NCI-H1048 (cell line): ENCODE measurements around the gene IGF2BP2.
"Not testable (repeated sequence)": the region's sequence is repeated elsewhere in the genome, so short reads cannot be mapped to it uniquely, and the experiment has no call there.

Experiments used
- DNase-seq: peaks from one replicate; lab custom pipeline; 2025; lab: John Stamatoyannopoulos, UW

IGF2BP2 gene

DNA sequence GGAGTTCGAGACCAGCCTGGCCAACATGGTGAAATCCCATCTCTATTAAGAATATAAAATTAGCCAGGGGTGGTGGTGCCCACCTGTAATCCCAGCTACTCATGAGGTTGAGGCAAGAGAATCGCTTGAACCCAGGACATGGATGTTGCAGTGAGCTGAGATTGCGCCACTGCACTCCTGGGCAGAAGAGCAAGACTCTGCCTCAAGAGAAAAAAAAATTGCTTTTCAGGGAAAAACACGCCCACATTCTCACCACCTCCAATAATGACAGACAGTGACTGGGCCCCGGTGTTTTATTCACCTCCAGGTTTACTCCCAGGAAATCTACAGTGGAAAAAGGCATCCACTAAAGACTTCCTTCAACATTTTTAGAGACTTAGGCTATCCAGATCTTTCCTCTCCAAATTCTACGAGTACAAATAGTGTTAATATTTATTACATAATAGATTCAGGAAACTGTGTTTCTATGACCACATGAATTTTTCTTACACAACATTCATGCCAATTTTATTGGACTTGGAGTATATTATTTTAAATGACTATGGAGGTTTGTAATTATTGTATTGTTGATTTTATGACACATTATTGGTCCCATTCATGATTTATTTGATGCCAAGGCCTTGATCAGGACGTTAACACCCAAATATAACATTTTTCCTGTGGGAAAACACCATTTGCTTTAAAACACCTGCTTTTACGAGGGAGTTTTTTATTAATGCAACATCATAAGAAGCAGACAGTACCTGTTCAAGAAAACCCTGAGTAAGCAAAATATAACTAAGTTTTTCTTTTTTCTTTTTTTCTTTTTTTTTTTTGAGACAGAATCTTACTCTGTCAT, 26.6 kb downstream of the IGF2BP2 start:
- no peak for DNase-seq

DNA sequence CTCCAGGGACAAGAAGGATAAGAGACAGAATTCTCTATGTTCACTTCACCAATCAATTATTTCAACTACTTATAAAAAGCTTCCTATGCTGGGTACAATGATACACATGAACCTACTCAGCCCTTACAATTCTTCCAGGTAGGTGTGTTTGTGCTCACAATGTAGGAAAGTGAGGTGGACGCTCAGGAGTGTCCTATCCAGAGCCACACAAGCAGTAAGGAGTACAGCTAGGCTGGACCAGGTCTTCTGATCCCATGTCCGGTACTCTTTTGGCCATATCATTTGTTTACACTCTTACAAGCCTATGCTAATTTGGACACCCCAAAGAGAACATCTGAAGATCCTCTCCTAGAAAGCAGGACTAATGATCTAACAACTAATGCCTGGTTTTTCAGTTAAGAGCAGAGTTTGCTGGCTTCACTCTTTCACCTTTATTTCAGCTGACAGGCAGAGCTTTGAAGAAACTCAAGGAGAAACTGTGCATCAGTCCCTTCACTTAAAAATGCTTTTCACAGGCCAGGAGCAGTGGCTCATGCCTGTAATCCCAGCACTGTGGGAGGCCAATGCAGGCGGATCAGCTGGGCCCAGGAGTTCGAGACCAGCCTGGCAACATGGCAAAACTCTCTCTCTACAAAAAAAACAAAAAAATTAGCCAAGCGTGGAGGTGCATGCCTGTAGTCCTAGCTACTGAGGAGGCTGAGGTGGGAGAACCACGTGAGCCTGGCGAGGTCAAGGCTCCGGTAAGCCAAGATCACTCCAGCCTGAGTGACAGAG, 27.5 kb downstream of the IGF2BP2 start:
- DNase-seq = no peak

- no peak for DNase-seq
Observed at GRCh38 chr3:185796431-185797107, 28.3 kb downstream of the IGF2BP2 start.

DNA sequence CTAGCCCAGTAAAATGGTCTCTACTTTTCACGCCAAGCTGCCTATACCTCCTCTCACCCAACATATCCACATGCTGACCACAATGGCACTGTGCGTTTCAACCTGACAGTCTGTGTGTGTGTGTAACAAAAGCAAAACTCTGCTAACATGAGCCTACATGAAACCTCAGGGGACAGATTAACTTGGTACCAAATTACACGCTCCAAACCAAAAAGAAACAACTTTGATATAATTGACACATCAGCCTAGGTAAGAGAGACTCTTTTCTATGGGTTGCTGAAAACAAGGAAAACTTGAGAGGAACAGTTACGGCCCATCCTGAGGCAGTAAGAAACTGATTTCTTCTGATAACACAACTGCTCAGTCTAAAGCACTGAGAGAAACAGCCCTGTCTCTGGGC, 31.5 kb downstream of the IGF2BP2 start:
- DNase-seq = no peak

DNA sequence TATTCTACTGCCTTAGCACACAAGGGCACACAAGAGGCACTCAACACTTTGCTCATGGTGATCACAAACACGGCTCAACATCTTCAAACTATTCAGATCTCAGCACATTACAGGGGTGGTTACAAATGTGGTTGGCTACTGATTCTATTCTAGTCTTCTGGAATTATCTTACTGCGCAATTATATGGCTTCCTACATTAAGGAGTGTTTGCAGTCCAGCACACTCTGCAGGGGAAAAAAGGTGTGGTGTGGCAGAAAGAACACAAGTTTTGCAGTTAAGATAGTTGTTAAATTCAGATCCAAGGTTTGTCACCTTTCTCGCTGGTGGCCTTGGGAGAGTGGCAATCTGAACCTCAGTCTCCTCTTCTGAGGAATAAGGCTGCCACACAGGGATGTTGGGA, 31.9 kb downstream of the IGF2BP2 start:
- DNase-seq = no peak

DNA sequence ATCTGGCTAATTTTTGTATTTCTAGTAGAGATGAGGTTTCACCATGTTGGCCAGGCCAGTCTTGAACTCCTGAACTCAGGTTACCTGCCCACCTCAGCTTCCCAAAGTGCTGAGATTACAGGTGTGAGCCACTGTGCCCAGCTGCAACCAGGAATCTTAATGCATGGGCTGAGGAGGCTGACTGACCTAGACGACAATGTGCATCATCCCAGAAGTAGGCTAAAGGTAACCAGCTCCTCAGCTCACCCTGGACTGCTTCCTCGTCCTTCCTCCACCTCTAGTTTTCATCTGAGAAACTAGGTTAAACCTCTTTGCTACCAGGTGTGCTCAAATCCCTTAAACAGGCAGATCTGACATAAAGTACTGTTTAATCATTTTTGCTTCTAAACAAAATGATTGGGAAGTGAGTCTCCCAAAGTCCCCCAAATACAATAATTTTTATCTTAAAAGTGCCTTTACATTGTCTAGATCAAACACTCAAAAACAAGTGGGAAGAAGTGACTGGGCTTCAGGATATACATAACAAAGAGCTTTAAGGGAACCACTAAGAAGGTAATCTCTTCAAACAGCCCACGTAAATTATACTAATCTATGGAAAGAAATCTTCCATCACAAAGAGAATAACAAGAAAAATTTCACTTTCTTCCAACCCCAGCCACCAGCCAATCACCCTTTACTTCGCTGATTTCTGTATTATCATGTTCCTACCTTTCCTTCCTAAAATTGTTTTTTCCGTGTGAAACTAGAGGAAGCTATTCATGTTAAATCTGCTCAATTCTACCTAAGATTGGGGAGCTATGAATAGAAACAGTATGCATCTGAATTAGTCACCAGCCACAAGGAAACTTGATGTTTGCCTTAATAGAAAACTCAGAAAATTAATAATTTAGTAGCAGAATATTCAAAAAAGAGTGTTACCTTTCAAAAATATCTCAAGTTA, 34.7 kb downstream of the IGF2BP2 start:
- no peak for DNase-seq

GRCh38 chr3:185789134-185789533, 35.7 kb downstream of the IGF2BP2 start:
- no peak for DNase-seq

DNA sequence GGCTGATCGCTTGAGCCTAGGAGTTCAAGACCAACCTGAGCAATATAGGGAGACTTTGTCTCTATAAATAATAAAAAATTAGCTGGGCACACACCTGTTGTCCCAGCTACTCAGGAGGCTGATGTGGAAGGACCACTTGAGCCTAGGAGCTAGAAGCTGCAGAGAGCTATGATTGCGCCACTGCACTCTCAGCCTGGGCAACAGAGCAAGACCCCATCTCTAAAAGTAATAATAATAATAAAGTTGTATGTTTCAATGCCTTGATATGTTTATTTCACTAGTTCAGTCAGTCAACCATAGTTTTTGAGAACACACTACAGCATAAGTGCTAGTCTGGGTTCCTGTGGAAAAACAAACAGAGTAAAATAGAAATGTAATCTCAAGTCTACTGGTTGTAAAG, 36.5 kb downstream of the IGF2BP2 start:
- DNase-seq = no peak

- DNase-seq = no peak
Observed at GRCh38 chr3:185786956-185787877, 37.6 kb downstream of the IGF2BP2 start.

DNA sequence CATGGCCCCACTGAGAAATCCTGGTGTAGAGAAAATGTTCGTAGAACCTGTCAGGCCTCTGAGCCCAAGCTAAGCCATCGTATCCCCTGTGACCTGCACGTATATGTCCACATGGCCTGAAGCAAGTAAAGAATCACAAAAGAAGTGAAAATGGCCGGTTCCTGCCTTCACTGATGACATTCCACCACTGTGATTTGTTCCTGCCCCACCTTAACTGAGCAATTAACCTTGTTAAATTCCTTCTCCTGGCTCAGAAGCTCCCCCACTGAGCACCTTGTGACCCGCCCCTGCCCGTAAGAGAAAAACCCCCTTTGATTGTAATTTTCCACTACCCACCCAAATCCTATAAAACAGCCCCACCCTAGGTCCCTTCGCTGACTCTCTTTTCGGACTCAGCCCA, 38.6 kb downstream of the IGF2BP2 start:
- DNase-seq = not testable (repeated sequence)

- DNase-seq = no peak
Observed at GRCh38 chr3:185784317-185784716, 40.5 kb downstream of the IGF2BP2 start.

DNA sequence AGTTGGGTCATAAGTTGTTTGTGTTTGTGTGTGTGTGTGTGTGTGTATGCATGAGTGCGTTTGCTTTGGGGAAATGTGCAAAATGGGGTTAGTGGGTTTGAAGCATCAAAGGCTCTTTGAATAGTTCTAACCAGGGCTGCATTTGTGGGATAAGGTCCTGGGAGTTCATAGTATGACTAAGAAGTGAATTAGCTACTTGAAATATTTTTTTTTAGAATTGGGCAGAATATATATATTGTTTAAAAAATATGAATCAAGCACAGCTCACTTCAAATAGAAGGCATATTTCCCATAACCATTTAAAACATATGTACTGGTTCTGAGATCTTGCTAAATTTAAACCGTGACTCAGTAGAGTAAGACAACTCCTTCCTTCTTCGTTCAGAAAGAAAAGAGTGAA, 43.1 kb downstream of the IGF2BP2 start:
- DNase-seq = no peak

DNA sequence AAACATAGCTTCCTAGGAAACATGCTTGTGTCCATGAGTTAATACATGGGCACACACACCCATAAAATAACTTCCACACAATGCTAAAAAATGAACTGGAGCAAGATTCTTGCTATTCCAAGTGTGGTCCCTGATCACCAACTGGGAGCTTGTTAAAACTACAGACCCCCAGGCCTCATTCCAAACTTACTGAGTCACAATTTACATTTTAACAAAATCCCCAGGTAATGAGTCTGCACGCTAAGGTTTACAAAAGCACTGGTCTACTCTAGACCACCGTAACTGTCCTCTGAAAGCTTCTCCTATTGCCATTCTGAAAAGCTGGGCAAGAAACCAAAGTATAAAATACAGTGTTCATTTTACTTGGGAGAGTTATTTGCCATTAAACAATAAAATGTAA, 45.4 kb downstream of the IGF2BP2 start:
- DNase-seq = no peak

DNA sequence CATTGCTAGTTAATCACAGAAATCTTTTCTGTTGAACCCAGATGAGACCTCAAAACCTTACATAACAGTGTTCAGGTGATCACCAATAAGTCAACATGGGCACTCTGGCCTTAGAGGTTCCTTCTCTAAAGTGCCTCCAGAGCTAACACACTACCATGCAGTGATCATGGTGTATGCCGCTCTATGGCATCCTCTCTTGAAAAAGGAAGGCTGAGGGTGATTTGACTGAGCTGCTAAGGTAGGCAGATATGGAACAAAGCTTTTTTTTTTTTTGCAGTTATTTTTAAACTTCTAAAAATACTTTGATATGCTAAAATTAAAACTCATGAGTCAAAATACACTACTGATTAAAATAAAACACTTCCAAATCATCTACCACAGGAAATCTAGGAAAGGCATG, 46.0 kb downstream of the IGF2BP2 start:
- DNase-seq = no peak

DNA sequence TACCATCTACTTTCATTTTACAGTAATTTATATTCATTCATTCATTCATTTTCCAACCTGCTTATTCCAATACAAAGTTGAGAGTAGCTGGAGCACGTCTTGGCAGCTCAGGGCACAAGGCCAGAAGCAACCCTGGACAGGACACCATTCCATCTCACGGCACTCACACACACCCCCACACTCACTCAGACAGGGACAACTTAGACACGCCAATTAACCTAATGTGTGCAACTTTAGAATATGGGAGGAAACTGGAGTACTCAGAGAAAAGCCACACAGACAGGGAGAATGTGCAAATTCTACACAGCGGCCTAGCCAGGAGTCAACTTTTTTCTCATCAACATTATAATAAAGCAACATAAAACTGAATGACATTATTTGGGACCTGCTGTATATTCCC, 46.7 kb downstream of the IGF2BP2 start:
- DNase-seq = no peak

- DNase-seq = no peak
Observed at GRCh38 chr3:185770109-185770508, 54.7 kb downstream of the IGF2BP2 start.

DNA sequence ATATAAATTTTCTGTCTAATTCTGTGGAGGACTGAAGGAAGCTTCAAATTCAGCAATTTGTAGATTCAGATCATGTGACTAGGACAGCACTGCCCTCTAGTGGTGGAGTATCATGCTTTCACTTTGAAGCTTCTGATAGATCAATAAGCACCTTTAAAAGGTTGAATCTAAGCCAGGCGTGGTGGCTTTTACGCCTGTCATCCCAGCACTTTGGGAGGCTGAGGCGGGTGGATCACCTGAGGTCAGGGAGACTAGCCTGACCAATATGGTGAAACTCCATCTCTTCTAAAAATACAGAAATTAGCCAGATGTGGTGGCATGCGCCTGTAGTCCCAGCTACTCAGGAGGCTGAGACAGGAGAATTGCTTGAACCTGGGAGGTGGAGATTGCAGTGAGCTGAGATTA, 56.3 kb downstream of the IGF2BP2 start:
- peak; percentile 28 for DNase-seq

DNA sequence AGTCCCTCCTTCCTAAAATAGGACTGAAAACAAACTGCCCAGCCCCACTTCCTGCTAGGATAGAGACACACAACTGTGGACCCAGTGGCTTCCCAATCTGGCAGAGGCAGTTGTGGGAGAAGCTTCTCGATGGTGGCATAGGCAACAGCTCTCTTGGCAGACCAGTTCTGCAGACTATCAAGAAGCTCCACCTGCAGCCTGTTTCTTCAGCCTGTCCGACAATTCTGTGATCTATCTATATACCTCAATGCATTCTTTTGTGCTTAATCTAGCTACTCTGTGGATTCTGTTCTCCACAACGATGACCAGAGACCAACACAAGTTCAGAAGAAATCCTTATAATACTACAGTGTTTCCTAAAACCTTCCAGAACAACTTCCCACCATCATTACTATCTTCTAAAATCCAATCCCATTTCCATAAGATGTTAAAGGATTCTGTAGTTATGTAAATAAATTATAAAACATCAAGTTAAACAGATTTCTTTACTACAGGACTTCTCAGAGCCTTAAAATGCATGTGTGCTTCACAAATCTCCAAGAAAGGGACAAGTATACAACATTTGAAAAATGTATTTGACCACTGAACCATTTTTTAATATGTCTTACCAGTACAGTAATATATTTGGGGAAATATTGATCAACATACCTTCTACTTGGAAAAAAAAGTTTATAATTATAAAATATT, 57.7 kb downstream of the IGF2BP2 start:
- DNase-seq = no peak

DNA sequence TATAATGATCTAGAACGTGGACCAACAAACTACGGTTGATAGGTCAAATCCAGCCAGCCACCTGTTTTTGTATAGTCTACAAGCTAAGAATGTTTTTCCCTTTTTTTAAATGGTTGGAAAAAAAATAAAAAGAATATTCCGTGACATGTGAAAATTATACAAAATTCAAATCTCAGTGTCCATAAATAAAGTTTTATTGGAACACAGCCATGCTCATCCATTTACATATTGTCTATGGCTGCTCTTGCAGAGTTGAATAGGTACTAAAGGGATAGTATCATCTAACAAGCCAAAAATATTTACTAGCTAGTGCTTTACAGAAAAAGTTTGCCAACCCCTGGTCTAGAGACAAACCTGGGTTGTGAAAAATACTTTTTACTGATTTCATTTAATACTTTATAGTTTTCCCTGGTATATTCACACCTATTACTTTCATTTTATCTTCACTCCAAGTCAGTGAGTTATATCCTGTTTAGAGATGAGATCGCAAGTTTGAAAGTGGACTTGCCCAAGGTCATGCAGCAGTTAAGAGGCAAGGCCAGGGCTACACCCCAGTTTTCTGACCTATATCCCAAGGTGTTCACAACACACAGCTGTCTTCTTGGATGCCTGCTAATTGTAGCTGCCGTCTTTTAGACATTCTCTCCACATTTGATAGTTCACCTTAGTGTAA, 58.4 kb downstream of the IGF2BP2 start:
- no peak for DNase-seq
